HS-5 (cell line): Measurements from ENCODE around the gene PROM2.

Experiments
- DNase-seq: peaks from one replicate; pipeline ENCODE4 v3.0.0-alpha.2; 2012; ENCODE audit warnings: low read depth

PROM2 gene

DNA sequence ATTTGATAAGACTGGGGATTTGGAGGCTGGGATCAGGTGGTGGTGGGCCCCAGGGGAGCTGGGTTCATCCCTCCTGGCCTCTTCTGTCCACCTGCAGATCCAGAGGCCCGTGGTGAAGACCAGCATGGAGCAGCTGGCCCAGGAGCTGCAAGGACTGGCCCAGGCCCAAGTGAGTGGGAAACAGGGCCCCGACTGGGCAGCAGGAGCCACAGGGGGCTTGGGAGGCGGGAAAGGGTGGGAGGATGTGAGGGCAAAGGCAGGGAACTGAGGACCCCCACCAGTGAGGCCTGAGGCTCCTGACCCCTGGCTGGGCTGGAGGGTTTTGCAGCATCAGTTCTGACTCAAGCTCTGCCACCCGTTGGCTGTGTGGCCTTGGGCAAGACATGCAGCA, 11.3 kb downstream of the PROM2 start:
- DNase-seq = no peak

DNA sequence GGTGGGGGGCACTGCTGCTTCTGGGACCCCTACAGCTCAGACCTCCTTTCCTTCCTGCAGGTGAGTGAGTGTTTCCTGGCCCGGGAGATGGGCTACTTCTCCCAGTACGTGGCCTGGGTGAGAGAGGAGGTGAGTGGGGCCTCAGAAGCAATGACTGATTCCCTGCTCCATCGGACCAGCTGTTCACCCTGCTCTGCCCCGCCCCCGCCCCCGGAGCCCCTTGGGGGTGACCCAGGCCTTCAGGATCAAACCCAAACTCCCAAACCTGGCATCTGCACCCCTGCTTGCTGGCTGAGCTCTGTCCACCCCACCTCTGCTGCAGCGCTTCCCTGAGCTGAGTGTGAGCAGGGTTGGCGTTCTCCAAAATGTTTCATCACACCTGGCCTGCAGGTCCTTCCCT, 13.1 kb downstream of the PROM2 start:
- DNase-seq = no peak

DNA sequence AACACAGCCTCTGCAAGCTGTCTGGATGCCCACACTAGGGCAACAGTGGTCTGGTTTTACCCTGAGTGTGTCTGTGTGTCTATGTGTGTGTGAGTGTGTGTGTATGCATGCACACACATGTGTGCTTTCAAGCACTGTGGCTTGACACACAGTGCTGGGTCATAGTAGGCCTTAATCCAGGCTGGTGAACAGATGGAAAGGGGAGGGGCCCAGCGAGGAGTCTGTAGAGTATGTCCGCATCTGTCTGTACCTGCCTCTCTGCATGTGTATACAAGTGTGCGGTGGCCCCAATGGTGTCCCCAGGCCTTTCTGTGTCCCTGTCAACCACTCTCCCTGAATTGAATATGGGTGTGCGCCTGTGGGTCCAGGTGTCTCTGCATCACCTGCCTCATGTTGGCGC, 13.6 kb downstream of the PROM2 start:
- no peak for DNase-seq

DNA sequence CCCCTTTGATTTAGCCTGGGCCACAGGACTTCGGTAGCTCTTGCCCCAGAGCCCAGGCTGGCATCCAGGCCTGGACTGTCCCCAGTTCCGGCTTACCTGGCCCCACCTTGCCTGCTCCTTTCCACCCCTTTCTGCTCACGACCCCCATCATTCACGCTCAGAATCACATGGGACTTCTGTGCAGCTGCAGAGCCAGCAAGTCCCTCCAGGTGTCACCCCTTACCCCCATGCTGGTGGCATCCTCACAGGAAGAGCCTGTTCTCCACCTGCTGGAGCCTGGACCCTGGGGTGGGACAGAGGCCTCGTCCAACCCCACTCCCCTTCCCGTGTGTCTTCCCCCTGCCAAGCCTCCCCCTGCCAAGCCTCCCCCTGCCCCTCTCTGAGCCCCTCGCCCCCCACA, 15.0 kb downstream of the PROM2 start:
- DNase-seq = no peak

DNA sequence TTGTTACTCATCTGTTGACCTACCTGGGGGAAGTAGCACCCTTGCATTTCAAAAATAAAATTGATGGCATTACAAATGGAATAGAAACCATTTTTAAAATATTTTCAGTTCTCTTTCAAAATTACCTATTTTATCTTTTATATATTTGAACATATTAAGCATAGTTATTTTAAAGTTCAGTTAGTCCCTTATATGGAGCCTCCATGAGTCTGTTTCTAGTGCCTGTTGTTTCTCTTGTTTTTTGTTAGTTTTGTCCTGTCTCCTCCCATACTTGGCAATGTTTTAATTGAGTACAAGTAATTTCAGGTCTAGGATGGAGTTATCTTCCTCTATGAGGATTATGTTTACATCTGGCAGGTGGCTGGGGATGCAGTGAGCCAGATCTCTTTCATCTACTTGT, 17.0 kb downstream of the PROM2 start:
- DNase-seq = no peak

DNA sequence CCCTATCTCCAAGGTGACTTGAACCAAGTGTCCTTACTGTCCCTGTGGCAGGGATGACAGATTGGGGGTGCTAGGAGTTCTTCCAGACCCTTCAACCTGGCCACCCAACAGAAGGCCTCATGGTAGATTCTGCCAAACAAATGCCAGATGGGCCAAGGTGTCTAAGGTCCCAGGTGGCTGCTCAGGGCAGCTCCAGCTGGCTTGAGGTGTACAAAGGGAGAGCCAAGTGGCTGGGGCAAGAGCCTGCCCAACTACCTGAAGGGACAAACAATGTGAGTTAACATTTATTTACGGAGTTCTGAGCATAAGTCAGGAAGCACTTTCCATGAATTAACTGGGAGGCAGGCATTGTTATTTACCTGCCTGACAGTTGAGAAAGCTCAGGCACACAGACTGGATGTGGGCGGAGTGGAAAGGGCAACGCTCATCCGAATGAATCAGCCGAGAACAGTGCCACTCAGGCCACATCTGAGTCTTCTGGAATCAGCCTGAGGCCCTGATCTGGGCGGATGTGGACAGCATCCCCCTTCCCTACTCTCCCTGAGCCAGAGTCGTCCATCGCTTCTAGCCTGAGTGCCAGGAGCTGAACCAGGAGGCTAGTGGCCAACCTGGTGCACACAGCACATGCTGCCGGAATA, 18.5 kb downstream of the PROM2 start:
- no peak for DNase-seq

DNA sequence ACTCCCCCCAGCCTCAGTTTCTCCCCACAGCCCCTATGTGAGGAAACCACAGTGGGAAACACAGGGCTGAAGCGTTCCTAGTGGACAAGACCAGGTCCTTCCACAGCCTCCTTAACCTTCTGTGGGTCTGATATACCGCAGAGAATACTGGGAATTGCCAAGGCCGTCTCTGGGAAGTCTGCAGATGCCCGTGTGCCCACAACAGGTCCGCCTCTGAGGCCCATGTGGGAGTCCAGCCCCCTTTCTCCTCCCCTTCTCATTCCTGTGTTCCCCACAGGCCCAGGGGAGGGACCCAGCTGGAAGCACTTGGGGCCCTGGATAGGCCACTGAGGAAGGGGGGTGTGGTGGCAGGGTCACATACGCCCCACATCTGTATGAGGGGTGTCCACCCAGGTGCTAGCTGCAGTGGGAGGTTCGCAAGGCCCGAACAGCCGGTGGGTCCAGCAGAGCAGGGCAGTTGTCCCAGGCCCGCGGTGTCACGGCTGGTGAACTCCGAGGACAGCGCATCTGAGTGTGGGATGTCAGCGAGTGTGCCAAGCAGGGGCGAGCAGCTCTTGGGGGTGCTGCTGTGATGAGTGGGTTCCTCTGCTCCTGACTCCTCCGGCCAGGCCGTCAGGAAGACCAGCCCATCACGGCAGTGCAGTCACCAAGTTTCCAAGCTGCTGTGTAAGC, 20.5 kb downstream of the PROM2 start:
- no peak for DNase-seq

DNA sequence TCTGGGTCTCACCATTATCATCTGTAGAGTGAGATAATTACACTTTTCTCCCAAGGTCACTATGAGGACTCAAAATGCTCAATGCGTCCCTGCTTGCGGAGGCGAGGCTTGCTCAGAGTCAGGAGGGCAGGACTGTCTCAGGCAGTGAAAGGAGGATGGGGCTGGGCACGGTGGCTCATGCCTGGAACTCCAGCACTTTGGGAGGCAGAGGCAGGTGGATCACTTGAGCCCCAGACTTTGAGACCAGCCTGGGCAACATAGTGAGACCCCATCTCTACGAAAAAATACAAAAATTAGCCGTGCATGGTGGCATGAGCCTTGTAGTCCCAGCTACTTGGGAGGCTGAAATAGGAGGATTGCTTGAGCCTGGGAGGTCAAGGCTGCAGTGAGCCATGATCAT, 21.1 kb downstream of the PROM2 start:
- DNase-seq = no peak

DNA sequence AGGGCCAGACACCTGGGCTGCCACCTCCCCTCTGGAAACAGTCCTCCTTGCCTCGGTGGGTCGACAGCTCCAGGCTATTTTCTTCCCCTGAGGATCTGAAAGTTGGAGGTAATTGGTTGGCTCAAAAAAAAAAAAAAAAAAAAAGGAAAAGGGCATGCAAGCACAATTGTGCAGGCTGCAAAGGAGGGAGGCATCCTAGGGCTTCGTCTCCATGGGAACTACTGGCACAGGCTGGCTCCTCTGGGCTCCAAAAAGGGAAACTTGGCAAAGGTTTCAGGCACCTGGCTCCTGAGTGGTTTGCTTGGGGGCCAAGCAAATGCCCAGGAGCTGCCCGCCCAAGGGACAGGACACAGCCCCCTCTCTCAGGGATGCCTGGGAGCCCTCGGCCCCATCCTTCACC, 21.8 kb downstream of the PROM2 start:
- no peak for DNase-seq

DNA sequence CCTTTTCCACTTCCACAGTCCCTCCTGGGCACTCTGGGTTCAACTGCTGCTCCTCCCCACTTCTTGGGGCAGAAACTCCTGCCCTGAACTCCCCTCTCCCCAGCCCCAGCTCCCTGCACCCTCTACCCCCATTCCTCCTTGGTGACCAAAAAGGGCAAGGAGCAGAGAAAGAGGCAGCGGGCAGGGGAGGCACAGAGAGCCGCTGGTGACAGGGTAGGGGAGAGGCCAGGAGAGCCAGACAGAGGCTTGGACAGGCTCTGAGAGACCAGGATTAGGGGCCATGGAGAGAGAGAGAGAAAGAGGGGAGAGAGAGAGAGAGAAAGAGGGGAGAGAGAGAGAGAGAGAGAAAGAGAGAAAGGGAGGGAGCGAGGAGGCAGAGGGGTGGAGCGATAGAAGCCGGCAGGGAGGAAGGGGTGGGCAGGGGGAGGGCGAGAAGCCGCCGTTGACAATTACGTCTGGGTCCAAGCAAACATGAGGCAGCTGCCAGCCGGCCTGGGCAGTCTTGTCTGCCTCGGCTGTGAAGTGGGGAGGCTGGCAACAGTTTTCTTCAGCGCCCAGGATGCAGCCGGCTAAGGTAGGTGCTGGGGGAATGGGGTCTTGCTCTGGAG, 22.7 kb downstream of the PROM2 start, which contains the start of gene KCNIP3:
Gene KCNIP3 (plus strand): TSS at position 468 of the 608 bp plus-strand sequence. CDS start 92 bp downstream, at position 560.
- DNase-seq = no peak

DNA sequence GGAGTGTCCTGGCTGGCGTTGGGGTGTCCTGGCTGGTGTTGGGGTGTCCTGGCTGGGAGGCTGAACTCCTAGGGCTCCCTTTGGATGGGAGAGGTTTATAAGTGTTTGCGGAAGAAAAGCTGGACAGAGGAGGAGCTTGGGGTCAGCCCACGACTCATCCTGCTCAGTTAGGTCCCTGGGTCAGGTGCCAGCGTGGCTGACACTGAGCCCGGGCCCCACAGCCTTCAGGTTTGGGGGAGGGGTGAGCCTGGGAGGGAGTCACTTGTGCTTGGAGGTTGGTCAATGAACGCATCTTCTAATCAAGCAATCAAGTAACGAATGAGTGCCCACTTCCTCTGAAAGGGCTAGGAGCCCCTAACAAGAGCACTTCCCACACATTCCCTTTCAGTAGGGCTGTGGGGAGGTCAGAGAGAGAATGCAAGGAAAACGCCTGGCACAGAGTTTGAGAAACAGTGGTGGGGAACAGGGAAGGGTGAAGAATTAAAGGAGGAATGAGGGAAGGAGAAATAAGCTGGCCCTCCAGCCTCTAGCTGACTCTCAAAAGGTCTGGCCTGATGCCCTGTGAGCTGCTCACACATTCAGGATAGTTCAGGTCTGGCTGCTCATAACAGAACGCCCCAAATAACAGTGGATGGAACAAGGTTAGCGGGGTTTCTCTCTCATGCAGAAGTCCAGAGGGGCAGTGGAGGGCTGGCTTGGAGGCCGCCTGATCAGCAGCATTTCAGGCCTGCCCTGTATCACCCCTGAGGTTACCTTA, 23.6 kb downstream of the PROM2 start:
- no peak for DNase-seq

DNA sequence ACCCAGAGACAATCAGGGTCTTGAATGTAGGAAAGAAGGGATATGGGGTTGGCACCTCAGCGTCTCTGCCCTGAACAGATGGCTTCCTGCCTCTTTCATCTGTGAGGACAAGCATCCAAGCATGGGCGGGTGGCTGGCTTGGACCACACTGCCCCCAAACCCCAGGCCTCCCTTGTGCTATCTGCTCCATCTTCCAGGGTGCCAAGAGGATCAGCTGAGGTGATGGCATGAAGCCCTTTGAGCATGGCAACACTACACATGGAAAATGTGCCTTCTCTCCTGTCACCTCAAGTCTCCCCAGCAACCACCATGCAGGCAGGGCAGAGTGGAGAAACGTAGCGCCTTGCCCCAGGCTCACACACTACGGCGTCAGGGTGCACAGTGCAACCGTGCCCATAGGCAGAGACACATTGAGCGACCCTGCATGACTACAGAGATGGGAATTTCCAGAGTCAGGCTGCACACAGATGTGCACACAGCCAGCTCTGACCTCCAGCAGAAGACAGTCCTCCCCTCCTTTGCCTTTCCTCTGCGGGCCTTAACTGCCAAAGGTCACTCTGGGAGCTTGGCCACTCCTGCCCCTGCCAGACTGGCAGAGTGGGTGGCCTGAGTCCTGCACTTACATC, 24.4 kb downstream of the PROM2 start:
- DNase-seq = no peak

DNA sequence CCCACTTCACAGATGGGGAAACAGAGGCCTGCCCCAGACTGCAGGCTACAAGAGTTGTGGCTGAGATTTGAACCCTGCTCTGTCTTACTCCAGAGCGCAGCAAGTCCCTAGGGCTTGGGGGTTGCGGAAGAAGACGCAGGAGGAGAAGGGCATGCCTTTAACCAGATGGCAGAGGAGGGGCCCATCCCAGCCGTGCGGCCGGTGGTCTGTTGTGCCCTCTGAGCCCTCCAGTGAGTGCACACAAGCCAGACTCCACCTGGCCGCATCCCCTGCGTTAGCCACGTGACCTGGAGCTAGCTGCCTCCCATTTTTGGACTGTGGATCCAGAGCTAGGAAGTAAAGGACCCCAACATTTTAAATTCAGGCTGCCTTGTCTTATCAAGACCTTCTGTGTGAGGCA, 25.7 kb downstream of the PROM2 start:
- DNase-seq = no peak

DNA sequence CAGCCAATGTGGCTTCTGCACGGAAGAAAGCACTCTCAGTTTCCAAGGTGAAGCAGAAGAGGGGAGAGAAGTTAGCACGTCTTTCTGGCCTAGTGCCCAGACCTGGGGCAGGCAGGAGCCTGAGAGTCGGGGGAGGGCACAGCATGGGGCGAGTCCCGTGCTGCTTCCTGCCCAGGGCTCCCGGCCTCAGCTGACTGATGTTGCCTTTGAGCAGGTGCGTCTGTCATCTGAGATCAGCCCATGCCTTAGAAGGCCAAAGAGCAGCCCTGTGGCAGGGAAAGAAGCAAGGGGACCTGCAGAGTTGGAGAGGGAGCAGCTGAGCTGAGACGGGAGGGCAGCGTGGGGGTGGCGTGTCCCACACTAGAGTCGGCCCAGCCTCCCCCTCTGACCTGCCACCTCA, 26.2 kb downstream of the PROM2 start:
- no peak for DNase-seq

DNA sequence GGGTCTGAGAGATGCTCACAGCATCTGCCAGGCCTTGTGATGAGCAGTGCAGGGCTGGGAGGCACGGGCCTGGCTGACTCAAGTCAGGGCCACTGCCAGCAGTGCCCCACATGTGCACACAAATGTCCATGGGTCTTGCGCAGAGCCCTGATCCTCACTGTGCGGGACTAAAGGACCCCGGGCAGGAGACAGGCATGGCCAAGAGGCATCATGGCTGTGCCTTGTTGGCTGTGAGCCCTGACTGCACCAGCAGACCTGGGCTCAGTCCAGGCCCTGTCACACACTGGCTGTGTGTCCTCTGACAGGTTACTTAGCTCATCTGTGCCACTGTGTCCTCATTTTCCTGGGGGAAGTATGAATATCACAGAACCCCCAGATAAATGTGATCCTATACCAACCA, 26.9 kb downstream of the PROM2 start:
- DNase-seq = no peak

DNA sequence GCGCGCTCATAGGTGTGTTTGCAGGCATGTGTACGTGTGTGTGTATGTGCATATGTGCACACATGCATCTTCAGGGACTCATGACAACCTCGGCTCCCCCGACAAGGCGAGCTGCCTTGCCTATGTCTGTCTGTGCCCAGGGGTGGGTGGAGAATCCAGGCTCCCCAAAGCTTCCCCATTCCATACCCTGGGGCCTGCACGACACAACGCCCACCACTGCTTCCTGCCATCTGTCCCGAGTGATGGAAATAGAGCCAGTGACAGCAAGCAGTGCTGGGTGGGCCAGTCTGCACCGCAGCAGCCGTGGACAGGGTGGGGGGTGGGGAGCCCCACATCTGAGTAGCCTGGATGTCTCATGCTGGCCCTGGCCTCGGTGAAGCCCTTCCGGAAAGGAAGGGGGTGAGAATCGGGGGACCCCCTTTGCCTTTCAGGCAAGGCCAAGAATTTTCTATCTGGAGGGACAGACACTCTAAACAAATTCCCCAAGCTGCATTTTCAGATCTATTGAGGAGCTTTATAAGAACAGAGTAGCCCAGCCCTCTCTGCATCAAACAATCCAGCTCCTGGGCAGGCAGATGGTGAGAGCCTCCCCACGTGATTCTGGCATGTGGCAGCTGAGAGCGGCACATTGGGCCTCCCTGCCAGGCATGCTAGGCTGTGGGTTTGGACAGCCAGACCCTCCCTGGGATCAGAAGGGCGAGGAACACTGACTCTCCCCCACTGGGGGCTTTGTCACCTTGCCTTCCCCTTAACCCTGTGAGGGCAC, 27.8 kb downstream of the PROM2 start:
- DNase-seq = no peak

DNA sequence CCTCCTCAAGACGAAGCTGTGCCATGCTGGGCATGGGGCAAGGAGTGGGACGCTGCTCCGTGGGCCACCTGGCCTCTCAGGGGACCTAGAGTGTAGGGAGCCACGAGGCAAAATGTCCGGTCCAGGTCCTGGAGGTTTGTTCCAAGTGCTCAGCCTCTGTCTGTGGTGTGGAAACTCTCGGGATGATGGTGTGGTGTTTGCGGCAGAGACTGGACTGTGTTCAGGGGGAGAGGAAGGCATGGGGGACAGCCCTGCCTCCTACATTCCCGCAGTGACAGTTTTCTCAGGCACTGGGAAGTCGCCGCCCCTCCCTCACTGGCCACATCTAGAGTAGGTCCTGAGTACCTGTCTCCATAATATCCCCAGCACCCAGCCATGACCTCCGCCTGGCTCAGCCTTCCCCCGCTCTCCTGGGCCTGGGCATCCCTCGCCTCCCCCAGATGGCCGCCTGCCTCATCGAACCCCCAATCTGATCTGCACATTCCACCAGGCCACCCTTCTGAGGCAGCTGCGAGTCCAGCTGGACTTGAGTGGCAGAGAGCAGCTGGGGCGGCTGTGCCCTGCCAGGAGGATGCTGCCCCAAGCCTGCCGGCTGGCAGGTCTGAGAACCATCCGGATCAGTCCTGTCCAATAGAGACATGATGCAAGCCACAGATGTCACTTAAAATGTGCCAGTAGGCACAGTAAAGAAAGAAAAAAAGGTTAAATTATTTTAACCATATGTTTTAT, 29.1 kb downstream of the PROM2 start:
- DNase-seq = no peak

DNA sequence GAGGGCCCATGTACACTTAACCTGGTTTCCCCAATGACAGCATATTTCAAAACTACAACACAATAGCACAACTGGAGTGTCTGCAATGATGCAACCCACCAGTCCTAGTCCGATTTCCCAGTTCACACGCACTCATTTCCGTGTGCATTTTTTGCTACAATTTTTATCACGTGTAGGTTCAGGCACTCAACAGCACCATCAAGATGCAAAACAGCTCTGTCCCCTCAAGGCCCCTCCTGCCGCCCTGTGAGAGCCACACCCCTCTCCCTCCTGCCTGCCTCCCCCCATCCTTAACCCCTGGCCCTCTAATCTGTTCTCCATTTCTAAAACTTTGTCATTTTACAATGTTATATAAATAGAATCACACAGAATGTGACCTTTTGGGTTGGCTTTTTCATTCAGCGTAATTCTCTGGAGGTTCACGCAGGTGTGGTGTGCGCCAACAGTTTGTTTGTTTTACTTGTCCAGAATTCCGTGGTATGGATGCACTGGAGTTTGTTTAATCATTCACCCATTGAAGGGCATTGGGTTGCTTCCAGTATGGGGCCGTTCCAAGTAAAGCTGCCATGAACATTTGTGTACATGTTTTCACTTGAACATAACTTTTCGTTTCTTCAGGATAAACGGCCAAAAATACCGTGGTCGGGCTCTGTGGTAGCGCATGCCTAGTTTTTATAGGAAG, 31.3 kb downstream of the PROM2 start:
- no peak for DNase-seq

DNA sequence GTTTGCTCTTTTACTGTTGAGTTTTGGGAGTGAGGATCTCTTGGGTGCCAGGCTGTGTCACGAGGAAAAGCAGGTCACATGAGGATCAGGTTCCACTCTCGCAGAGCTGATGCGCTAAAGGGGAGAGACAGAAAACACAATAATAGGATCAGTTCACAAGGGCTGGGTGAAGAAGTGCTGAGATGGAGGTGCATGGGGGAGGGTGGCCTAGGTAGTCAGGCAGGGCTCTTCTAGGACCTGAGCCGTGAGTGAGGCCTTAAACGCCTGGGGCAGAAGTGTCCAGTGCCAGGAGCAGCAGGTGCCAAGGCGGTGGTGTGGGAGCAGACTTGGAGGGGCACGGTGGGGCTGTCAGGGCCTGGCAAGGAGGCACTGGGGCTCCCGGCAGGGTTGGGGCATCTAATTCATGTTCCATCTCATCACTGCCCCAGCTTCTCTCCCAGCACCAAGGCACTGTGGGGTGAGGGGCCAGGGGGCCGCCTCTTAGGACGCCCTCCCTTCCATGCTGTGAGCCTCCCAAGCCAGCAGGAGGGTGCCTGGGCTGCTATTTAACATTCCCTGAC, 32.2 kb downstream of the PROM2 start:
- DNase-seq = no peak

DNA sequence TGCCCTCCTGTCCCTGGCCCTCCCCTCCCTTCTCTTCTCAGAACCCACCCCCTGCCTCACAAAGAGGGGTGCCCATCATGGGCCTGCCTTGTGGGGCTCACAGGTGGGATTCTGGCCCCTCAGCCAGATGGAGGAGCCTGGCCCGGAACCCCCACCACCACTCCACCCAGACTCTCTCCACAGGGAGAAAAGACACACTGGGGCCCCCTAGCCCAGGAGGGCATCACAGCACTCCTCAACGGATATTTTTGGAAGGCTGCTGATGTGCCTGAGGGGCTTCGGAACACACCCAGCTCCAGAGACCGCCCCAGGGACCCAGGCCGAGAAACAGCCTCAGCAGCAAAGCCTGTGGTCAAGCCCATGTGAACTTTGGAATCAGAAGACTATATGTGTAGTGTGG, 32.8 kb downstream of the PROM2 start:
- no peak for DNase-seq
